Upper lobe of left lung (tissue), 4 donors: ENCODE results near the gene RIC8A.

Source experiments
- EP300 ChIP-seq, 4 donors: sonication (generic); formaldehyde crosslinking; IDR thresholded peaks; one replicate each; pipeline ENCODE4 v1.5.1; 2017; ENCODE audit warnings: antibody characterized with exemption in 4 of 4, control low read depth in 2 of 4
- POLR2A ChIP-seq, 4 donors: fragments of 450-650 bp; IDR thresholded peaks; one replicate each; pipeline ENCODE4 v1.5.1; 2016 to 2017; ENCODE audit warnings: antibody characterized with exemption in 4 of 4, mild to moderate bottlenecking in 2 of 4
- POLR2AphosphoS5 ChIP-seq, 2 donors: sonication (generic); formaldehyde crosslinking; IDR thresholded peaks; one replicate each; pipeline ENCODE4 v1.5.1; 2017; ENCODE audit warnings: antibody characterized with exemption in 2 of 2
- TF ChIP-seq, protein P1 (sequence below), 6 experiments: fragments of 450-650 bp in 4 of 6; fragments of 200-600 bp in 2 of 6; sonication (generic) in 2 of 6; IDR thresholded peaks; one replicate each; pipeline ENCODE4 v1.5.1; 2016 to 2019; ENCODE audit warnings: antibody characterized with exemption in 6 of 6

- TF ChIP-seq, protein P1, sequence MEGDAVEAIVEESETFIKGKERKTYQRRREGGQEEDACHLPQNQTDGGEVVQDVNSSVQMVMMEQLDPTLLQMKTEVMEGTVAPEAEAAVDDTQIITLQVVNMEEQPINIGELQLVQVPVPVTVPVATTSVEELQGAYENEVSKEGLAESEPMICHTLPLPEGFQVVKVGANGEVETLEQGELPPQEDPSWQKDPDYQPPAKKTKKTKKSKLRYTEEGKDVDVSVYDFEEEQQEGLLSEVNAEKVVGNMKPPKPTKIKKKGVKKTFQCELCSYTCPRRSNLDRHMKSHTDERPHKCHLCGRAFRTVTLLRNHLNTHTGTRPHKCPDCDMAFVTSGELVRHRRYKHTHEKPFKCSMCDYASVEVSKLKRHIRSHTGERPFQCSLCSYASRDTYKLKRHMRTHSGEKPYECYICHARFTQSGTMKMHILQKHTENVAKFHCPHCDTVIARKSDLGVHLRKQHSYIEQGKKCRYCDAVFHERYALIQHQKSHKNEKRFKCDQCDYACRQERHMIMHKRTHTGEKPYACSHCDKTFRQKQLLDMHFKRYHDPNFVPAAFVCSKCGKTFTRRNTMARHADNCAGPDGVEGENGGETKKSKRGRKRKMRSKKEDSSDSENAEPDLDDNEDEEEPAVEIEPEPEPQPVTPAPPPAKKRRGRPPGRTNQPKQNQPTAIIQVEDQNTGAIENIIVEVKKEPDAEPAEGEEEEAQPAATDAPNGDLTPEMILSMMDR (IDR thresholded peaks at IDR 0.05) = peak in 2 of 6 experiments; percentile 22 to 29
- TF ChIP-seq POLR2AphosphoS5 (IDR thresholded peaks at IDR 0.05) = peak; percentile 86 to 87
- TF ChIP-seq POLR2A (IDR thresholded peaks at IDR 0.05) = peak in 3 of 4 donors; percentile 66 to 78 (median 75)
- no peak for TF ChIP-seq EP300 (IDR thresholded peaks at IDR 0.05)
Measured at GRCh38 chr11:236774-237767, 29.6 kb downstream of the RIC8A start, which contains the start of gene PSMD13.
